Endothelial cell of umbilical vein (primary cell): ENCODE data around the gene C16orf89.

Experiments used
- EZH2 ChIP-seq: IDR thresholded peaks from 2 replicates; pipeline ENCODE4 v1.6.1; 2012; ENCODE audit warnings: borderline replicate concordance, low read depth, mild to moderate bottlenecking, moderate library complexity, low read length, inconsistent platforms; ENCODE audit not compliant: severe bottlenecking
- MYC ChIP-seq: IDR thresholded peaks from one replicate; pipeline ENCODE4 v1.6.1; 2011; ENCODE audit warnings: mild to moderate bottlenecking, low read depth, low read length

DNA sequence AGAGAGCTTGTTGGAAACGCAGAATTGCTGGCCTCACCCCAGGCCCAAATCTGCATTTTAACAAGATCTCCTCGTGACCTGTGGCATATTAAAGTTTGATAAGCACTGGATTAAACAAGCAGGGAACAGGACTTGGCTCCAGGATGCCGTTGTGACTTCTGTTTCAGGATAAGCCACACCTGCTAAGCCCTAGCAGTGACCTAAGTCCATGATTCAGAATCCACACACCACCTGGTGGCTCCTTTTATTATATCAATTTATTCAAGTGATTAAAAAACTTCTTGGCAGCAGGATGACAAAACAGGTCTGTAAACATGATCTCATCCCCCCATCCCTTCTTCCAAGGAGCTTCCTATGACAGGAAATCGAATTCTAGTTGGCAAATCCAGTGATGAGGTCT lies 41.1 kb downstream of the C16orf89 start:
- no peak for TF ChIP-seq EZH2
- no peak for TF ChIP-seq MYC
